Lung microvascular endothelial cell (primary cell): Measurements from ENCODE around the gene GAB2. TPM values are rescaled to one million over a fixed set of nuclear protein-coding genes. Genes with fewer than 3 reads are reported as not detected.
"Not testable (repeated sequence)": the region's sequence is repeated elsewhere in the genome, so short reads cannot be mapped to it uniquely, and the experiment has no call there.

Experiments used
- DNase-seq, 2 donors: peaks; one replicate each; pipeline versions ENCODE4 v3.0.0 to v3.0.0-alpha.2; 2010; ENCODE audit warnings: low read depth in 2 of 2
- total RNA-seq: library from RNA; depleted of rRNA; stranded (reverse); fragments of >200 nt; gene quantifications from 2 replicates; pipeline ENCODE4 v1.2.1, GENCODE V29; 2014

GAB2 gene
- total RNA-seq: 14.2 and 21.2 TPM in 2 replicates

GRCh38 chr11:78417175-78417887 is at the start of gene GAB2:
Gene GAB2, minus strand, starts transcription at chr11:78417820. Its CDS starts 100 bp downstream, at chr11:78417720.
- DNase-seq: no peak

- no peak for DNase-seq
Measured at GRCh38 chr11:78467370-78467769, 49.8 kb upstream of the GAB2 start.

GRCh38 chr11:78465169-78465942 is 47.7 kb upstream of the GAB2 start:
- DNase-seq: no peak

DNA sequence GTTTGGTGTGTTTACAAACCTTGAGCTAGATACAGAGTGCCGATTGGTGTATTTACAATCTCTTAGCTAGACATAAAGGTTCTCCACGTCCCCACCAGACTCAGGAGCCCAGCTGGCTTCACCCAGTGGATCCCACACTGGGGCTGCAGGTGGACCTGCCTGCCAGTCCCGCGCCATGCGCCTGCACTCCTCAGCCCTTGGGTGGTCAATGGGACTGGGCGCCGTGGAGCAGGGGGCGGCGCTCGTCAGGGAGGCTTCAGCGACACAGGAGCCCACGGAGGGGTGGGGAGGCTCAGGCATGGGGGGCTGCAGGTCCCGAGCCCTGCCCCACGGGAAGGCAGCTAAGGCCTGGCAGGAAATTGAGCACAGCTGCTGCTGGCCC is 47.2 kb upstream of the GAB2 start:
- not testable (repeated sequence) for DNase-seq

- DNase-seq: peak in 1 of 2 donors; percentile 45
Measured at GRCh38 chr11:78460471-78460870, 42.9 kb upstream of the GAB2 start.

- peak in 1 of 2 donors; percentile 53 for DNase-seq
Measured at GRCh38 chr11:78459738-78460137, 42.1 kb upstream of the GAB2 start.

GRCh38 chr11:78457448-78457847 is 39.8 kb upstream of the GAB2 start:
- DNase-seq: no peak

- DNase-seq: no peak
Measured at GRCh38 chr11:78453140-78453935, 35.7 kb upstream of the GAB2 start.

DNA sequence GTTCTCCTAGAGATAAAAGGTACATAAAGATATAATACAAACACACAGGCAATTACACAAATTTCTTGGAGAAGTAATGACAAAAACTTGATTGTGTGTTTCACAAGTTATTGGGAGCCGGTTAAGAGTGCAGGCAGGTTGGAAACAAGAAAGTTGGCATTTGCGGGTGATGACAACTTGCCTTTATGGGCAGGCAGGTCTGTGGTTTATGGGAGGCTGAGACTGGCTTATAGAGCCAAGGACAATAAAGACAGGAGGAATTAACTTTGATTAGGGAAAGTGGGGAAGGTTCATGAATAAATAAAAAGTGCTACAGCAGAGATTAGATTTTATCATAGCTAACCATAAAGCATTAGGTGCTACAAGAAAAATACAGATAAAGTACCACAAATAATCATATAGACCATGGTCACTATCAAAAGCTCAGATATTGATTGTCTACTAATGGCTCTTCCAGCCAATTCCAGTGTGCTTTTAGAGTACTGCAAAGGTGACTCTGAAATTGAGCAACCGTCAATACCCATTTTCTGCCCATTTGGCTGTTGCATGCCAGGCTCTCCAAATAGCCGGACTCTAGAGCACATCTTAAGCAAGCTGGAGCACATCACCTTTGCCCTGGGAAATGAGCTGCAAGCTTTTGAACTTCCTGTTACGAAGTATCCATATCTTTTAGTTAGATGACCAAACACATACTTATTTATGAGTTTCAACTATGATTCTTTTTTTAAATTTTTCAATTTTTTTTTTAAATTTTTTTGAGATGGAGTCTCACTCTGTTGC is 33.9 kb upstream of the GAB2 start:
- DNase-seq: peak in 1 of 2 donors; percentile 58

GRCh38 chr11:78450866-78451265 is 33.2 kb upstream of the GAB2 start:
- DNase-seq: no peak

DNA sequence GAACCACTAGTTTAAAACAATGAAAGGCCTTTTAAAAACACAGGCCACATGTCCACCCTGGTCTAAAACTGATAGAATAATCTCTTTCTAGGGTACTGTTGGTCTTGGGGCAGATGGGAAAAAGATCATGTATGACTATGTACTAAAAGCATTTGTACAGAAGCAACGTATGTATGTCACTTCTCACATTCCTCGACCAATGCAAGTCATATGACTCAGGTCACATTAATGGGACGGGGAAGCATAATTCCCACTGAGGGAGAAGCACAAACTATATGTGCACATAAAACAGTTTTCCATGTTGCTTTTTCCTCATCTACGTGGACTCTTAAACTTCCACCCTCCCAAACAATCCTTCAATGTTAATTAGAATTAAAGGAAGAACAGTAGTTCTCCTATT is 32.2 kb upstream of the GAB2 start:
- DNase-seq: no peak

DNA sequence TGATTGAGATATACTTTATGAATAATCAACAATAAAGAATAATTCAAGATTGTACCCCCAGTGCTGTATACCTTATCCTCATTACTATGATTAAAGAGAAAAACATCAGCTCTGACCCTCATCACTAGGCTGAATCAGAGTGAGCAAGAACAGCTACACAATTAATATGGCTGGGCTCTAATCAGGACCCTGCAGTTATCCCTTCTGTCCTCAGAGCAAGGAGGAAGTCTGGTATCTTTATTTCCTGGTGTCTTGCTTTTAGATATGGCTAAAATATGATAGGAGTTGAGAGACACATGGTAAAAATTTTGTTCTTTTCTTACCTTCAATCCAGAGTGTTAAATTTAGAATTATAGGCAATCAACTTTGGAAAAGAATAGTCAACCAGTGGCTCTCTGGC is 28.6 kb upstream of the GAB2 start:
- DNase-seq: no peak

- no peak for DNase-seq
Measured at GRCh38 chr11:78444726-78445125, 27.1 kb upstream of the GAB2 start.

DNA sequence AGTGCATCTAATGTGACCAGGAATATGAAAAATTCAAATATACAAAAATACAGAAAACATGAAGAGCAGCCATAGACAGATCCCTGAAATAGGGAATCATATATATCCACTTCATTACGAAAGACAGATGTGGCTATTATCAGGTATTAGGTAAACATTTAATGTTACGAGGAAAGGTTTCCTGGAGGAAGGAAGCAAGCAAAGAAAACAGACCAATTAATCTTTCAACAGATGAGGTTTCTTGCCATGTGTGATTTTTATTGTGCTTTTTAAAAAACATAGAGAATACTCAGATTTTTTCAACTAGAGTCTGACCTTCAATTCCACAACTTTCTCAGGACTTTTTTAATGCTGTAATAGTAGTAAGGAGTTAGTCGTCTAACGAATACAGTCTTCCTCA is 24.3 kb upstream of the GAB2 start:
- peak; percentile 5 to 64 for DNase-seq

- no peak for DNase-seq
Measured at GRCh38 chr11:78438298-78438975, 20.8 kb upstream of the GAB2 start.

DNA sequence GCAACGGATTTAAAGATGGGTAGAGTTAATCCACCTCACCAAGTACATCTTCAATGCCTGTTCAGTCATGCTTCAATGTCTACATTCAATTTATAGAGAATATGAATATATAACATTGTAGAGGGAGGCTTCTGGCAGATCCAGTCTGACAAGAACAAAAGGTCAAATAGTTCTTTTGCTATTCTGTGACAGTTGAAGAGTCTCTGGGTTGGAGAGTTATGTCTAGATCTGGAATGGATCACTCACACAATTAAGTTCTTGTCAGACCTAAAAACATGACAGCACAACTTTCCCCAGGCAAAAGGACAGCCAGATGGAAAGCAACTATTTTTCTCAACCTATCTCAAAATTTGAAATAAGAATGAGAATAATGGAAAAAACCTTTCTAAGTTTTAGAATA is 15.3 kb upstream of the GAB2 start:
- DNase-seq: no peak

DNA sequence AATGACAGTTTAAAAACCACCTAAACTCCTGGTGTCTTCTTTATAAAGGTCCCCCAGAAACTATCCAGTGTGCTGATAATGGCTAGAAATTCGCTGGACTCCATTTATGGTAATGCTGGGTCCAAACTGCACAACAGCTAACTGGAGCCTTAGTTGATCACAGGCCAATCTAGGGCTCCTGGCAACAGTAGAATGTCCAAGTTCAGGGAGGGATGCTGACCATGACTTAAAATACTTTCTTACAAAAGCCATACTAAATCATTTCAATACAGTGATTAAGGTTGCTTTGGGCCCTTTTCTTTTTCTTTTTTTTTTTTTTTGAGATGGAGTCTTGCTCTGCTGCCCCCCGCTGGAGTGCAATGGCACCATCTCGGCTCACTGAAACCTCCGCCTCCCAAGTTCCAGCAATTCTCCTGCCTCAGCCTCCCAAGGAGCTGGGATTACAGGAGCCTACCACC is 14.5 kb upstream of the GAB2 start:
- peak in 1 of 2 donors; percentile 43 for DNase-seq

DNA sequence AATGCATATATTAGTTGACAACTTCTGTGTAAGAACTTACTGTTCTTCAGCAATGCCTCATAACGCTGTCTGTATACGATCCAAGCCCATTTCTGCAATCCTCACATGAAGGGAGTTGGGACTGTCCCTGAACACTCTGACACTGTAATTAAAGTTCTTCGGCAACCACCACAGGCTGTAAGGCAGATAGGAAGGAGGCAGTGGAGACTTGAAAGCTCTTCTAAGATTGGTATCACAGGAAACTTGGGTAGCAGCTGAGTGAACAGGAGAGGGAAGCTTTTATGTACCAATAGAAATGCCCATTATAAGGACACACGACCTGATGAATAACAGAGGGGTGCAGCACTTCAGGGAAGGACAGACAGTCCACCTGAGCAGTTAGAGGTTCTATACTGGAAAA is 12.0 kb upstream of the GAB2 start:
- DNase-seq: no peak

DNA sequence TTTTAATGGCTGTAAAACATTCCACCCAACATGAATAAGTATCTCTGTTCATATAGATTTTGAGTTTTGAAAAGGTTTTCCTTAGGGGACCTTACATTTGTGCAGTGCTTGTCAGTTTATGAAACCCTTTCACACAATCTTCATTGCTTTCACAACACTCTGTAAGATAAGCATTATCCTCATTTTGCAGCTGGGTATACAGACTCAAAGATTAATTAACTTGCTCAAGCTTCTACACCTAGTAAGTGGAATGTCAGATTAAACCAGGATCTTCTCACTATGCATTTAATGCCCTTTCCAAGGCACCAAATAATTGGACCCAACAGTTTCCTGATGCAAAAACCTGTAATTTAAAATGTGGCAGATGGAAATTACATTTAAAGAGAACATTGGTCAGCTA is 11.6 kb upstream of the GAB2 start:
- no peak for DNase-seq

- DNase-seq: no peak
Measured at GRCh38 chr11:78428773-78429172, 11.2 kb upstream of the GAB2 start.

- peak in 1 of 2 donors; percentile 60 for DNase-seq
Measured at GRCh38 chr11:78428266-78428636, 10.6 kb upstream of the GAB2 start.
